ENCODE results near the gene KCNIP4. TPM values are rescaled to one million over a fixed set of nuclear protein-coding genes. Genes with fewer than 3 reads are reported as not detected.

Gene KCNIP4
- total RNA-seq, 1 donor = not detected

DNA sequence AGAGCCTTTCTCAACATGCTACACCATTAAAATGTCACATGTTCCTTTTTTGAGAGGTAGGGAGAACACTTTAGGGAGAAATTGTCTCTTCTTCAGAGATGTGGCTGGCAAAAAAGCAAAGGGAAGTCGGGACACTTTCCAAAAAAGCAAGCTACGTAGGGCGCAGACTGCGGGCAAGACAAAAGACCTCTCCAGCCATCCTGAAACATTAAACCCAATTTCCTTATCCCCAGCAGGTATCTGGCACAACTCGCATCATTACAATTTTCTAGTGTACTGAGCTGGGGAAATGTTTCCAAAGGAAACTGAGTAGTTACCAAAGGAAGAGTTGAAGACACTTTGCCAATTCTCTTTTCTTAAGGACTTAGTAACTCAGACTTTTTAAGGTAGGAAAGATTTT lies 1132.3 kb downstream of the KCNIP4 start:
- DNase-seq (ENCODE audit: insufficient read length, low spot score, missing footprints) = no peak
- H4K20me1 ChIP-seq (ENCODE audit: insufficient read depth, low read length) = no peaks in the 10 kb centered on the region
- no peak overlapping the region for H3K27ac ChIP-seq (ENCODE audit: low read depth, low read length)
- H3K4me3 ChIP-seq (ENCODE audit: insufficient read depth, low read length) = no peak overlapping the region
- no peaks in the 10 kb centered on the region for H3K27me3 ChIP-seq (ENCODE audit: insufficient read depth, low read length)
- H3K4me1 ChIP-seq (ENCODE audit: insufficient read depth, low read length) = no peaks in the 10 kb centered on the region
- no peaks in the 10 kb centered on the region for H3K9me3 ChIP-seq (ENCODE audit: low read depth, low read length)
- no peak overlapping the region for H2AFZ ChIP-seq (ENCODE audit: low read length)
- TF ChIP-seq, protein P1, sequence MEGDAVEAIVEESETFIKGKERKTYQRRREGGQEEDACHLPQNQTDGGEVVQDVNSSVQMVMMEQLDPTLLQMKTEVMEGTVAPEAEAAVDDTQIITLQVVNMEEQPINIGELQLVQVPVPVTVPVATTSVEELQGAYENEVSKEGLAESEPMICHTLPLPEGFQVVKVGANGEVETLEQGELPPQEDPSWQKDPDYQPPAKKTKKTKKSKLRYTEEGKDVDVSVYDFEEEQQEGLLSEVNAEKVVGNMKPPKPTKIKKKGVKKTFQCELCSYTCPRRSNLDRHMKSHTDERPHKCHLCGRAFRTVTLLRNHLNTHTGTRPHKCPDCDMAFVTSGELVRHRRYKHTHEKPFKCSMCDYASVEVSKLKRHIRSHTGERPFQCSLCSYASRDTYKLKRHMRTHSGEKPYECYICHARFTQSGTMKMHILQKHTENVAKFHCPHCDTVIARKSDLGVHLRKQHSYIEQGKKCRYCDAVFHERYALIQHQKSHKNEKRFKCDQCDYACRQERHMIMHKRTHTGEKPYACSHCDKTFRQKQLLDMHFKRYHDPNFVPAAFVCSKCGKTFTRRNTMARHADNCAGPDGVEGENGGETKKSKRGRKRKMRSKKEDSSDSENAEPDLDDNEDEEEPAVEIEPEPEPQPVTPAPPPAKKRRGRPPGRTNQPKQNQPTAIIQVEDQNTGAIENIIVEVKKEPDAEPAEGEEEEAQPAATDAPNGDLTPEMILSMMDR (IDR thresholded peaks at IDR 0.05; ENCODE audit: extremely low read depth, low read depth, low read length) = no peak
- no peak overlapping the region for H3K4me2 ChIP-seq (ENCODE audit: insufficient read depth, low read length)
- no peaks in the 10 kb centered on the region for H3K79me2 ChIP-seq (ENCODE audit: insufficient read depth, low read length)
- no peaks in the 10 kb centered on the region for H3K36me3 ChIP-seq (ENCODE audit: insufficient read depth, low read length)

DNA sequence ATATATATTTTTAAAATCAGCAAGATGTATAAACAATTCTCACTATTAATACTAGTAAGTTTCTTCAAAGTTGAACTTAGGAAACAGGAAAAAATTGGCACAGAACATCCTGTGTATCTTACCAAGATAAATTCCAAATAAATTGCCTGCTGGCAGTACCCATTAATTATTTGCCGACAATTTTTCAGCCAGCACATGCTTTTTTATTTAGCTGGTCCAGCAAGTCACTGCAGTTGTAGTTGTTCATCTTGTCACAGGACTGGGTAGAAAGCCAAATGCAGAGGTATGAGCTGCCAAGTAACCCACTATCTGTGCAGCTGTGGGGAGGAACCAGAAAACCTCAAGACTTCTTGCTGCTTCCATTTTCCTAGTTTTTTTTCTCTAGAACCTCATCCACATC lies 1134.9 kb downstream of the KCNIP4 start:
- no peaks in the 10 kb centered on the region for H4K20me1 ChIP-seq (ENCODE audit: insufficient read depth, low read length)
- H3K4me2 ChIP-seq (ENCODE audit: insufficient read depth, low read length) = no peak overlapping the region
- no peak overlapping the region for H2AFZ ChIP-seq (ENCODE audit: low read length)
- no peaks in the 10 kb centered on the region for H3K79me2 ChIP-seq (ENCODE audit: insufficient read depth, low read length)
- H3K27me3 ChIP-seq (ENCODE audit: insufficient read depth, low read length) = no peaks in the 10 kb centered on the region
- TF ChIP-seq, protein P1 (IDR thresholded peaks at IDR 0.05; ENCODE audit: extremely low read depth, low read depth, low read length) = no peak
- no peak overlapping the region for H3K4me3 ChIP-seq (ENCODE audit: insufficient read depth, low read length)
- H3K27ac ChIP-seq (ENCODE audit: low read depth, low read length) = no peak overlapping the region
- H3K4me1 ChIP-seq (ENCODE audit: insufficient read depth, low read length) = no peaks in the 10 kb centered on the region
- DNase-seq (ENCODE audit: insufficient read length, low spot score, missing footprints) = no peak
- no peaks in the 10 kb centered on the region for H3K9me3 ChIP-seq (ENCODE audit: low read depth, low read length)
- H3K36me3 ChIP-seq (ENCODE audit: insufficient read depth, low read length) = no peaks in the 10 kb centered on the region

DNA sequence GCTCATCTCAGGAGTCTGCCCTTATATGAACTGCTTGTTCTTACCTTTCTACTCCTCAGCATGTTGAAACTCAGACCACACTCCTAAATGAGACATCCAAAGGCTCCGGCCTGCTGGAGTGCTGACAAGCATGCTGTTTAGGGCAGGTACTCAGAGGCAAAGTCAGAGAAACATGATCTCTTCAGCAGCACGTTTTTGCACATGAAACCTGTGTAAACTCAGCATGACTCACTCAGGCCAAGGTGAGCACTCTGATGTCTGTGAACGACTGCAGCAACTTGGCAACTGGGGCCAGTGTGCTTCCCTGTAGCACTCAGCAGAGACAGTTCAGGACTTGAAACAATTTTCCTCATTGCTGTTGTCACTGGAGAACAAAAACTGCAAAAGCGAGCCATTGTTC lies 1138.8 kb downstream of the KCNIP4 start:
- Histone ChIP-seq H3K79me2 (ENCODE audit: insufficient read depth, low read length) (no peaks in the 10 kb centered on the region), H3K9me3 (ENCODE audit: low read depth, low read length) (no peaks in the 10 kb centered on the region), H2AFZ (ENCODE audit: low read length) (no peak overlapping the region), H3K36me3 (ENCODE audit: insufficient read depth, low read length) (no peaks in the 10 kb centered on the region), H4K20me1 (ENCODE audit: insufficient read depth, low read length) (no peaks in the 10 kb centered on the region), H3K4me1 (ENCODE audit: insufficient read depth, low read length) (no peaks in the 10 kb centered on the region), H3K27me3 (ENCODE audit: insufficient read depth, low read length) (no peaks in the 10 kb centered on the region), H3K27ac (ENCODE audit: low read depth, low read length) (no peak overlapping the region), H3K4me3 (ENCODE audit: insufficient read depth, low read length) (no peak overlapping the region), H3K4me2 (ENCODE audit: insufficient read depth, low read length) (no peak overlapping the region)
- TF ChIP-seq, protein P1 (IDR thresholded peaks at IDR 0.05; ENCODE audit: extremely low read depth, low read depth, low read length) = no peak
- no peak for DNase-seq (ENCODE audit: insufficient read length, low spot score, missing footprints)

DNA sequence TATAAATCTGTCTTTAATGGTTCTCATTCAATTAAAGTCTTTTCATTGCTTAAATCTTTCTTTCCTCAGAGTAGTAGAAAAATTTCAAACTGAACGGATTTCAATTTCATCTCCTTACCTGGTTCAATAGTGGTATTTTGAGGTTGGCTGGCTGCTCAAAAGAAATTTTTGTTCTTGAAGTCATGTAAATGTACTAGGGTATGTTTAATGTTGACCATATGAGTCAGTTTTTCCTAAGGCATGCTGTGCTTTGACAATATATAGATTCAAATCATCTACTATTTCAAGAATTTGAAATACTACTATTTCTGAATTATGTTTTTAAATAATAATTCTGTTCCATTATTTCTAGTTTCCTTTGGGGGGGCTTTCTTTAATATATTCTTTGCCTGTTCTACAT lies 1142.9 kb downstream of the KCNIP4 start:
- TF ChIP-seq, protein P1 (IDR thresholded peaks at IDR 0.05; ENCODE audit: extremely low read depth, low read depth, low read length) = no peak
- no peak overlapping the region for H3K27ac ChIP-seq (ENCODE audit: low read depth, low read length)
- H3K27me3 ChIP-seq (ENCODE audit: insufficient read depth, low read length) = no peaks in the 10 kb centered on the region
- H3K4me1 ChIP-seq (ENCODE audit: insufficient read depth, low read length) = no peaks in the 10 kb centered on the region
- H3K79me2 ChIP-seq (ENCODE audit: insufficient read depth, low read length) = no peaks in the 10 kb centered on the region
- H4K20me1 ChIP-seq (ENCODE audit: insufficient read depth, low read length) = no peaks in the 10 kb centered on the region
- H3K9me3 ChIP-seq (ENCODE audit: low read depth, low read length) = no peaks in the 10 kb centered on the region
- no peak overlapping the region for H2AFZ ChIP-seq (ENCODE audit: low read length)
- H3K4me3 ChIP-seq (ENCODE audit: insufficient read depth, low read length) = no peak overlapping the region
- H3K36me3 ChIP-seq (ENCODE audit: insufficient read depth, low read length) = no peaks in the 10 kb centered on the region
- no peak for DNase-seq (ENCODE audit: insufficient read length, low spot score, missing footprints)
- no peak overlapping the region for H3K4me2 ChIP-seq (ENCODE audit: insufficient read depth, low read length)
